Activated T-cell treated with anti-CD3 and anti-CD28 coated beads, Interleukin-2, amount 50 U/mL, for 48 hours (primary cell): ENCODE results near the gene CADM2.
"Not testable (repeated sequence)": the region's sequence is repeated elsewhere in the genome, so short reads cannot be mapped to it uniquely, and the experiment has no call there.

Source experiments
- DNase-seq, 2 experiments: peaks; one replicate each; pipeline ENCODE4 v3.0.0-alpha.2; 2020

Gene CADM2

DNA sequence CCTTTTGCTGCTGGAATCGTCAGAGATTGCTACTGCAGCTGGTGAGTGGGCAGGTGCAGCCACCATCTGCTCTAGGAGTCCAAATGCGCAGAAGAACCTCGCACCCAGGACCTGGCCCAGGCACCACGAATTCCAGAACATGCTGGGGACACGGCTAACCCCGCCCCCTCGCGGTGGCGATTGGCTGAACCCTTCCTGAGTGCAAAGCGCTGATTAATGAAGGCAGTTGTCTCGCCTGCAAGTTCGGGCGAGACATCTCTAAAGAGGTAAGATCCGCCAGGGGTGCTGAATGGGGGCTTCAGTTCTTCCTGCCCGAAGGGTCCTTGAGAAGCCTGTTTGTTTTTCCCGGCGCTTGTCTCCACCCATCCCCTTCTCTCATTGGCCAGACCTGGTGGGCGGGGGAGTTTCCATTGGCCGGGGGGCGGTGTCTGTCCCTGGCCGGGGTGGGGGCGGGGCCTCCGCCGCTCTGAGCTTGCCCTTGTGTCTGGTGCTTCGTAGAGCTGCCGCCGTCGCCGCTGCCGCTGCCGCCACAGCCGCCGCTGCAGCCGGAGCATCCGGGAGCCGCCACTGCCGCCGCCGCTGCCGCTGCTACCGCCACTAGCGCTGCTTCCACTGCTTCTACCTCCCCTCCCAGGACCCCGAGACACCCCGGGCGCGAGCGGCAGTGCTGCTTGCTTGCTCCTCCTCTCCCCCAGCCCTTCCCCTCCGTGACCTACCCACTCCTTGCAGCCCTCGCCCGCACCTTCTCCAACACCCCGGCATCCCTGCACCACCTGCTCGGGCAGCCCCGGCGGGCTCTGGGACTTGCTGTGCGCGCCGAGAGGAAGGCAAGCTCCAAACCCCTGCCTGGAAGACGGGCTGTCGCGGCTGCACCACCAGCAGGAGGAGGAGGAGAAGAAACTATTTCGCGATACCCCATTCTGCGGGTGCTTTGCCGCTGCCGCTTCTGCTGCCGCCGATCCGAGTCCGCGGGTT is at the start of gene CADM2:
CADM2 (plus strand) TSS at position 495 of the 975 bp plus-strand sequence.
- peak; percentile 73 to 77 for DNase-seq

DNA sequence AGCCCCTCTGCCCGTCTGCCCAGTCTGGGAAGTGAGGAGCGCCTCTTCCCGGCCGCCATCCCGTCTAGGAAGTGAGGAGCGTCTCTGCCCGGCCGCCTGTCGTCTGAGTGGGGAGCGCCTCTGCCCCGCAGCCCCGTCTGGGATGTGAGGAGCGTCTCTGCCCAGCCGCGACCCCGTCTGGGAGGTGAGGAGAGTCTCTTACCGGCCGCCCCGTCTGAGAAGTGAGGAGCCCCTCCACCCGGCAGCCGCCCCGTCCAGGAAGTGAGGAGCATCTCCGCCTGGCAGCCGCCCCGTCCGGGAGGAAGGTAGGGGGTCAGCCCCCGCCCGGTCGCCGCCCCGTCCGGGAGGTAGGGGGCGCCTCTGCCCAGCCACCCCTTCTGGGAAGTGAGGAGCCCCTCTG is 40.2 kb upstream of the CADM2 start:
- DNase-seq: not testable (repeated sequence)

DNA sequence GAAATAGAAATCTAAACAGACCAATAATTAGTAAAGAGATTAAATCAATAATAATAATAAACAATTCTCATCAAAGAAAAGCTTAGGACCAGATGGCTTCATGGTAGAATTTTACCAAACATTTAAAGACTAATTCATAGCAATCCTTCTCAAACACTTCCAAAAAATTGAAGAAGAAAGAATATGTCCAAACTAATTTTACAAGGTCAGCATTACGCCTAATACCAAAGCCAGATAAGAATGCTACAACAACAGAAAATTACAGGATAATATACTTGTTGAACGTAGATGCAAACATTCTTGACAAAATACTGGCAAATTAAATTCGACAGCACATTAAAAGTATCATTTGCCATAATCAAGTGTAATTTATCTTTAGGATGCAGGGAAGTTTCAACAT is 36.1 kb upstream of the CADM2 start:
- DNase-seq: no peak

DNA sequence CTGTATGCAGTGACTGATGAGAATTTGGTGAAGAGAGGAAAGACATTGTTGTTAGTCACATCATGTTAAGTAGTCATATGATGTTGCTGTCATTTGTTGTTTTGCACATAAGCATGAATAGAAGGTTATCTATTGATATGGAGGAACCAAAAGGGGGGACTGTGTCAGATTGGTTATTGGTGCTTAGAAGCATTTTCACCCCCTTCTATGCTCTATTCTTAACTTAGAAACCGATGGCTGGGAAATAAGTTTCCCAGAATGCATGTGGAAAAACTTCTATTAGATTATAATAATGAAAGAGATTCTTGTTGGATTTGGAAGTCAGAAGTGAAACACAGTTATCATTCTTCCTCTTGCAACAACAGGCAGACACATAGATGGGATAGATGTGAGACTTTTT is 33.2 kb upstream of the CADM2 start:
- no peak for DNase-seq

DNA sequence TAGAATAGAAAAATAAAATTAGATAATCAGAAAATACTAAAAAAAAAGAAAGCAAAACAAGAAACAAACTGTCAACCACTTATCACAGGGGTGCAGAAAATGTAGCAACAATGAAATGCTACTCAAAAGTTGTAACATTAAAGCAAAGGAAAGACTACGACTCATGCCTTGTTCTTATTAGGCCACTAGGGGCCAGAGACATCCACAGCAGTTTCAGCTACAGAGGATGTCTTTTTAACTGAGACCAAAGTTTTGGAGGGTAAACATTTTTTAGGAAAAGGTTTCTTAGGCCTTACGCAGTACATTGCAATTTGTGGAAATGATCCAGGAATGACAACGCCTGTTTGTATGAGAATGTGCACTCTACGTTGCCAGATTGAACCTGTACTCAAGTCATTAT is 15.4 kb upstream of the CADM2 start:
- no peak for DNase-seq

DNA sequence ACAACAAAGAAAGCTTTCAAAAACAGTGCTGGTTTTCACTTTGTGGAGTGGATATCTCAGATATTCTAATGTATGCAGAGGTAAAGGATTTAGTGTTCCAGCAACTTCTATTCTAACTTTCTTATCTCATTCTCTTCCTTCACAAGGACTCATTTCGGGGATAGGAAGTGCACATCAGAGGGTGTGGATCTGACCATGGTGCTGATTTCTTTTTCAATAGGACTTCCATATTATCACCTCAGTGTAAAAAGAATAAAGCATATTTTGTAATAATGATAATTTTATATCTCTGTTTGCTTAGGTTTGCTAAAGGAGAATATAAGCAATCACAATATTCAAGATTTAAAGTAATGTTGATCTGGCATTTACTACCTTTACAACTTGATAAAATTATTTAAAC is 12.5 kb upstream of the CADM2 start:
- DNase-seq: no peak

DNA sequence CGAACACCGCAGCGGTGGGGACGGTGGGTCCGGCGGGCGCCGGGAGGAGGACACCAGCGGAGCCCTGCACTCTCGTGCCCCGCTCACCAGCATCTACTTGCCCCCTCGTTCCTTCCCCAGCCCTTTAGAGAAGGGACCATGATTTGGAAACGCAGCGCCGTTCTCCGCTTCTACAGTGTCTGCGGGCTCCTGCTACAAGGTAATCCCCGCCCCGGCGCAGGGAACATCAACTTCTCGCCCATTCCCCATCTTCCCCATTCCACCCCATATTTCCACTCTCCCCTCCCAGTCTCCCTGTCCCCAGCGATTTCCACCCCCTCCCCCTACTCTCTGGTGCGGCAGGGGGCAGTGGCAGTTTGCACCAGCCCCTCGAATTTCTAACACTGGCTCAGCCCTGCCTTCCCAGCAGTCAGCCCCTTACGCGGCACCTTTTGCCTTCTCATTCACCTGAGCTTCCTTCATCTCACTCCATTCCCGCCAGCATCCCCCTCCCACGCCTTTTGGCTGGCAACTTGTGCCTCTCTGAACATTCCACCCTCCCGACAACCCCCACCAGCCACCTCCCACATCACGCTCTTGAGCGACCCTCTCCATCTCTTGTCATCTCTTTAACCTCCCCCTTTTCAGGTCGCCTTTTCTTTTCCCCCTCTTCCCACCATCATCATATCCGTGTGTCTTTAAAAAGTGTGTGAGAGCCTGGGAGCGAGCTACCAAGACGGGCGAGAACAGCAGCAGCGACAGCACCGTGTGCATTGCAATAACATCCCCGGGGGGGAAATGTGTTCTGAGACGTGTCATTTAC is 882 bp downstream of the CADM2 start:
- no peak for DNase-seq

DNA sequence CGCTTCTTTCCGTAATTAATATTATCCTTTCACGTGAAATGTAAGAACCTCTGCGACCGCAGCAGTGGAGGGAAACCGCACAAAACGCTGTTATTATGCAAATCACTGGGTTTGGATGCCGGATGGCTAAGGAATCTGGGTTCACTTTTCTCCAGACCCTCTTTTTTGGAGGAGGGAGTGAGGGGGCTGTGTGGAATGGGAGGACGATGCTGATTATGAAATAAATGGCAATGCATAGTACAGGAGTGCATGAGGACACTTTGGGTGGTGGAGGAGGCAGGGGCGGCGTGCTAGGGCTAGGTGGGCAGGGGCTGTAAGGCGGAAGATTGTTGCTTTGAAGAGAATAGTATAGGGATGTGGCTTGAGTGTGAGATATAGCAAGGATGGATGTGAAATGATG is 1.8 kb downstream of the CADM2 start:
- no peak for DNase-seq

DNA sequence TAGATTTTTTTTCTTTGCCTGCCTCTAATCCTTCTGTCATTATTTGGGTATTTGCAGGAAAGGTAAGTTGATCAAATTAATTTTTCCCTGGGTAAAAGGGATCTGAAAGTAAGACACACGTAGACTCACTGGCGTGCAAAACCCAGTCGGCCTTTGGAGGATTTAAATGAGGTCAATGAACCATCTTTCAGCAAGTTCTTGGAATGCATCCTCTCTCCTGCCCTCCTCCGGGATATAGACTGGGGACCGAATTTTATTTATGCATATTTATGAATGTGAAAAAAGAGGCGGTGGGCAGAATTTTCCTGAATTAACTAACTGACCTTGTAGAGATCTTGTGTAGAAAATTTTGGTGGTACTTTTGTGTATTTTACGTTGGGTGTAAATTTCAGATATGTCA is 2.2 kb downstream of the CADM2 start:
- DNase-seq: no peak

DNA sequence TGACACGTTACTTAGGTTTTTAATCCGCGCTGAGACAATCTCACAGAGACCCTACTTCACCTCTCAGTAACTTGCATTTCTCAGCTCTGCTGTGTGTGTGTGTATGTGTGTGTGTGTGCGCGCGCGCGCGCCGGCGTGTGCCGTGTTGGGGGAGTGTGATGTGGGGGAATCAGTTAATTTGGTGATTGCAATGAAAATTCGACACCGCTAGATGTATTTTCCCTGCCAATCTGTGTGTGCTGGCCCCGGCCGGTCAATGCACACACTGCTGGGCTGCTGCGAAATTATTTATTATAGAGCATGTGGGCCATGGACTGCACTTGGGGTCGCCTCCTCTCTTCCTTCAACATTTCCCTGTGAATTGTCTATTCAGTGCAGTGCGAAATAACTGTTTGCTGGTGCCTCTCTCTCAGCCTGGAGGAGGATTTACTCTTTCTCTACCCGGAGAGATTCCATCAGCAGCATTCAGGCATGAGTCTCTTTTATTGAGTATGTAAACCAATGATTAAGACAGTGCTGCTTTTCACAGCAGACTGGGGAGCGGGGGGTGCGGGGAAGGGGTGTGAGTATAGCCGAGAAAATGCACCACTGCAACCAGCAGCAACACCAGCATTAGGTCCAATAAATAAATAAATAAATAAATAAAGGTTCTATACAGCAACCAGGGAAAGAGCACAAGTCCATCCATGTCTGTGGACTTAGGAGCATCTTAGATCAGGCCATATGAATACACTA is 2.9 kb downstream of the CADM2 start:
- DNase-seq: no peak

DNA sequence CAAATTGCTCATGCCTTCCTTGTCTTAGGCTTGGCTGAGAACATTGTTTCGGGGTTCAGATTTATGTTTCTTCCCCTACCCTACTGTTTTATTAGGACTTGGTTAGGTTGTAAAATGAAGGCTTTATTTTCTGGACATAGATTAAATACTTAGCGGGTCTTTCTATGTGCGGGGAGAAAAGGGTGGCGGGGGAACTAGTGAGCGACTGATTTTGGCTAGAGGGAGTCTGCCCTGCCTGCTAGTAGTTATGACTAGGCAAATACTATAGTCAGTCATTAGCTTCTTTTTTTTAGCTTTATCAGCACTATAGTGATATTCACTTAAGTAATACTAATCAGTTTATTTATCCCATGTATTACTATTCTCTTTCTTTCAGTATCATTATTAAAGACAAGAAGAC is 3.6 kb downstream of the CADM2 start:
- no peak for DNase-seq

DNA sequence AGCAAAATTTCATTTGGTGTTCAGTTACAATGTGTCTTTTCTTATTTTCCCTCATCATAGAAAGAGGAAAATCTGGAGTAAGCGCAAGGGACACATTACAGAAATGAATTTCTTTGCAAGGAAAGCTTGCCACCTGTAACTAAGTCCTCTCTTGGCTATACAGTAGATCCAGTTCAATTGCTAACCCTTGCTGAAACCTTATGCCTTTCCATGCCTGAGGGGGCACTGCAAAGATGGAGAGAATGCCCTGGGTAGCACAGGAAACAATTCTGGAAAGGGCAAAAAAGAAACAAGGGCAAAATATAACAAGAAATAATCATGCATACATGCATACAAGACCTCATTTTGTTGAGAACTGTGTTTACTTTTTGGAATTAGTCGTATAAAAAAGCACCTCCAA is 4.3 kb downstream of the CADM2 start:
- DNase-seq: no peak

DNA sequence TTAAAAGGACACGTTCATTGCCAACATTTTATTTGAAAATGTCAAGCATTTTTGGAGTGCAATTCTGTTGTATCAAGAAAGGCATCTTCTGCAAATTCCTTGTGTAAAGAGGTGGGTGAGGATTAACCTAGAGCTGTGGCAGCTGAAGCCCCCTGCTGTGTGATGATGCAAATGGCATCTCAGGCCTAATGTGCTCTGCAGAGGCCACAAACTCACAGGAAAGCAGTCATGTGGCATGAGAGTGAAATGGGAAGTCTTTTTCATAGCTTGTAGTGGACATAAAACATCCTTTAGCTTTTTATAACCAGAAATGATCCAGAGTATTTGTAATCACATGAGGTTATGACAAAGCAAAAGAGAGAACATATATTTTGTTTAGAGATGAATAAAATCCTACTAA is 6.4 kb downstream of the CADM2 start:
- no peak for DNase-seq

DNA sequence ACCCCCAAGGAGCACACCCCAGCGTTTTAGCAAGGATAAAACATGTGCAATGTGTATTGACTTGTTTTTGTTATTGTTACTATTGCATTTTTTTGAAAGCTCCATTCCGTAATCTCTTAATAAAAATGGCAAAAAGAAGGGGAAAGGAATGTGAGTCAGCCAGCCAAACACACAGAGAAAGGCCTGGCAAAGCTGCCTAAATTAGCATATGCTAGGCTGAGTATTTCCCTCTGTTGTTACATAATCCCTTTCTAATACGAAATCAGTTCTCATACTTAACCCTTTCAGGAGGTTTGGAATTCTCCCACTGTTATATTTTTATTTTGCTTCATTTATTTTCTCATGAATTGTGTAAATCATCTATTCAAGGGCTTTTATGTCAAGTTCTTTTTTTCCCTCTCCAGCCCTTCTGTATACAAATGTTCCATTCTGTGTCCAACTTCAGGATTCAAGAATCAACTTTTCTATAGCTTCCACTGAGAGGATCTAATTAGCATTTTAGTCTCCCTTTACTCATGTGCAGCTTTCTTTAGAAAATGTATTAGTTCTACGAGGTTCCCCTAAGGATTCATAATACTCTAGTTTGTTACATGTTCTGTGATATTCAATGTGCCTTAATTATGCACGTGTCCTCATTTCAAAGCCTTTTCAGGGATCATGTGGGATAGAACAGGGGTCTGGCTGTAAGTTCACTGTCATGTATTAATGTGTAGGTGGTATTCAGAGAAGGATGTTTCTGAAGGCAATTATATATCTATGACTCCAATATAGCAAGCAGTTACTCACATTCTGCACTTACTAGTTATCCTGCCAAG is 9.2 kb downstream of the CADM2 start:
- no peak for DNase-seq

DNA sequence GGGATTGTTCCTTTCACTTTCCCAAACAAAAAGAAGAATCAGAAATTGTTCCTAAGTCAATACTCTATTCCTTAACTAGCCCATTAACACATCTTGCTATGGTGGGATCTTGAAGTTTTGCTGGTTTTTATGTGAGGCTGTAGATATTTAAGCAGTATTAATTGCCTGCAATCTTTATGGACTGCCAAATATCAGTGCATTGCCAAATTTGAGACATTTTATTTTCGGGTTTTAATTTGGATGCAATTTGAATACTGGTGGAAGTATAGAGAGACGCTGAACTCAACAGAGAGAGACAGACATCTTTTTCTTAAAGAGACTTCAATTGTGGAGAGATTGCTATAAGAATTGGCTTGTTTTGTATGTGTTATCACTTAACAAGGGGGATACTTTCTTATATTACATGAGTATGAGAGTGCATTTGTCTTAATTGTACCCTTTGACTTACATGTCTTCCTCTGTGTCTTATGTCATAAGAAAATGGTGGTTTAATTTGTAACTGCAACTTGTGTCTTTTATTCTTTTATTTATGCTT is 10.0 kb downstream of the CADM2 start:
- DNase-seq: no peak

DNA sequence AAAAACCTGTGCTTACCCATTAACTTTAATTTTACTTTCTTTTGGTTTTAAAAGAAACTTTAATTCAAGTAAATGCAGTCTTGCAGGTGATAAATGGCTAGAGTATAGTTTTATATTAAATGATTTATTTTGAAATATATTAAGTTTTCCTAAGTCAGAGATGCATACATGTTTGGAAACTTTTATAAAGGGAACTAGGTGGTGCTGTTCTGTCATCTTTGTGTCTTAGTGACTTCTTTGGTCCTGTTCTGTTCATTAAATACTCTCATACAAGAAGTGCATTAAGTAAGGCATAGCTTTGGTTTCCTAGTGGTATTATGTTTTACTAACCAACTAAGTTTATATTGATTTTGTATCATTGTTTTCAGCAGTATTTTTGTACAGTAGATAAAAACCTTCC is 15.6 kb downstream of the CADM2 start:
- DNase-seq: no peak

DNA sequence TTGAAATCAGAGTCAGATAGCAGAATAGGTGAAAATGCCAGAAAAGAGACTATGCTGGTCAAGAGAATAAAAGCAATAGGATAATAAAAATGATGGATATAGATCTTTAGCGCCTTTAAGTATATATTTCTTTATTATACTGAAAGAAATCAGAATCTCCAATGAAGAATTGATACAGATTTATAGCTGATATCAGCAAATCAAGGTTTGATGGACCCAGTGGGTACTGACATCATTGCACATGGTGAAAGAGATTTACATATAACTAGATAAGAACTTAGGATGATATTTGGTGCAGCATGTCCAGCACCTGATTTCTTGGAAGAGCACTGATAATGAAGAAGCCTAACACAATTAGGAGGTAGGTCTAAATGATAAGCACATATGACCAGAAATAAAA is 18.2 kb downstream of the CADM2 start:
- no peak for DNase-seq

DNA sequence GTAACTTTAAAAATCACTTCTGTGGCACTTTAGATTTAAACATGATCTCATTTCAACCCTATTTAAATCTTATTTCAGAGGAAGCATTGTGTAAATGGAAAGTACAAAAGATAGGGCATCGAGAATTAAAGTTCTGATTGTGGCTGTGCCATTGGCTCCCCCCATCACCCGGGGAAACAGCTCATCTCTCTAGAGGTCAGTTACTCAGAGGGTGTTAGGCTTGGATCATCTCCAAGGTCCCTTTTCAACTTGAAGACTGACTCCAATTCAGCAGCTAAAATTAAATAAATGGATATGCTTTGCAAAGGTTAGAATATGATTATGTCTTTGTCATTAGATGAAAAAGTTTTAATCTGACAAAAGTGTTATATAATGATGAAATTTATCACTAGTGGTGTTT is 20.1 kb downstream of the CADM2 start:
- DNase-seq: no peak

DNA sequence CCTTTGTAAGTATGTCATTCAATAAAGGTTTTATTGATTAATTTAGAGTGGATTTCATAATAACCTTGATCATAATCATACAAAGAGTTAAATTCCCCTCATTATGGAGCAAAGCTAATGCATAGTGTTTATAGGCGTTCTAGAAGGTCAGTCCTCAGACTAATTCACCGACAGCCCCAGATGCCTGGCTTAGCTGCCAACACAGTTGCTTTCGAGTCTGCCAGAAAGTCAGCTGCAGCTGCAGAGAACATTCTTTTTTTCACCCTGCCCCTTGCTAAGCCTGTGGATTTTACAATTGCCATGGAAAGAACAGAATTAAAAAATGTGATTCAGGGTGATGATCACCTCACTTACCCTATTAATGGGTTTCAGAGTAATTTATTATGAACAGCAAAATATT is 21.2 kb downstream of the CADM2 start:
- DNase-seq: no peak

DNA sequence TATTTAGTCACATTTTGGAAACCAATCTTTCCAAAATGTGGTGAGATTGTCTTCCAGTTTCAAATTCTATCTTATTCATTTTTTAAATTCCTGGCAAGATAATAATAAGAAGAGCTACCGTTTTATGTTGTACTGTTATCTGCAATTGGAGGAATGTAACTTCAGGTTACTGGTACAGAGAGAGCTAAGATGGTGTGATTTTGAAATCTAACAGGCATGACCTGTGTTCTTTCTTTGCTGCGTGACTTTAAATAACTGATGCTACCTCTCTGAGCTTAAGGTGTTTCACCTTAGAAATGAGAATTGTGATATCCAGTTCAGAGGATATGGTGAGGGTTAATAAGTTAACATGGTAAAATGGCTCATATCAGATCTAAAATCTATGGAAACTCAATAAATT is 21.7 kb downstream of the CADM2 start:
- no peak for DNase-seq

DNA sequence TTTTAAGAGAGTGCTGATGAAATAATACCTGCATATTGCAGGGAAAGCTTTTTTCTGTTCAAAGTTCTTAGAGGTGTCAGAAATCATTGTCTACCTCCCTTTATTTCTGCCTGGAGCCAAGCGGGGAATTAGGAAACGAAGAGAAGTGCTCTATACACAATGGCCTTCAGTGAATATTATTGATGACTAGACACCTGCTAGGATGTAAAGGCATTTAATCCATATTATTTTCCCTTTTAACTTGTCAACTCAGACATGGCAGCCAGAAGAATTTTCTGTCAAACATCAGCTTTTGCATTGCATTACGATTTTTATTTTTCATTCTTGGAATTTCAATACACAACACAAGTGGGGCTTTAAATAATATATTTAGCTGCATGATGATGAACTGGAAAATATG is 24.7 kb downstream of the CADM2 start:
- DNase-seq: no peak

DNA sequence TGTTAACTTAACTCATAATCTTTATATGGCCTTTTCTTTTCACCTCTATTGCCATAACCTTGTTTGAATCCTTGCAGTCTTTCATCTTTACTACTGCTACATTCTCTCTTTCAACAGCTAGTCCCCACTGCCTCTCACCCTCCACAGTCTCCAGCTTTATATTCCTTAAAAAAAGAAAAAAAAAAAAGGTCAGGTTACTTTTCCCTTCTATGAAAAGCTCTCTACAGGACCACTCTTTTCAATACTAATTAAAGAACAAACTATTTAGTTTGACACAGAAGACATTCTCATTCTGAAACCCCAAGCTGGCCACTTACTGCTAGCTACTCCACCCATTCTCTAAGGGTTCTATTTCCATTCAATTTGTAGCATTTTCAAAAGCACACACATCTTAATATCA is 25.6 kb downstream of the CADM2 start:
- DNase-seq: no peak
